ENCODE results near the gene DMXL2.

DNA sequence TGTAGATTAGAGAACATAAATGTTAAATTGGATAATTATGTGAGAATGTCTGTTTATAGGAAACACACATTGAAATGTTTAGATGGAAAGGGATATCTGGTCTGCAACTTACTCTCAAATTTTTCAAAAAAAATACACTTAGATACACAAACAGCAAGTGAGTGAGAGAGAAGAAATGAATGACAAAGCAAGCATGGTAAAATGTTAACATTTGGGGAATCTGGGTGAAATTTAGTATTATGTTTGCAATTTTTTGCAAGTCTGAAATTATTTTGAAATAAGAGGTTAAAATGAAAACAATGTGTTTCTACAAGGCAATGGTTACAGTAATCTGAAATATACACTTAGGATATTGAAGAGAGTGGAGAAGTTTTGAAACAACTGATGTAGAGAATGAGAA is 146.8 kb downstream of the DMXL2 start:
- TF ChIP-seq ZNF768 (tag by site-specific recombination; IDR thresholded peaks at IDR 0.05) (no peak), ZNF777 (tag by site-specific recombination; IDR thresholded peaks at IDR 0.05; ENCODE audit: borderline replicate concordance) (no peak), ZSCAN30 (tag by site-specific recombination; IDR thresholded peaks at IDR 0.05) (no peak), ZNF433 (tag by site-specific recombination; IDR thresholded peaks at IDR 0.05; ENCODE audit: low read depth) (no peak), ZBTB48 (tag by site-specific recombination; IDR thresholded peaks at IDR 0.05) (no peak)
- TF ChIP-seq, protein P1, sequence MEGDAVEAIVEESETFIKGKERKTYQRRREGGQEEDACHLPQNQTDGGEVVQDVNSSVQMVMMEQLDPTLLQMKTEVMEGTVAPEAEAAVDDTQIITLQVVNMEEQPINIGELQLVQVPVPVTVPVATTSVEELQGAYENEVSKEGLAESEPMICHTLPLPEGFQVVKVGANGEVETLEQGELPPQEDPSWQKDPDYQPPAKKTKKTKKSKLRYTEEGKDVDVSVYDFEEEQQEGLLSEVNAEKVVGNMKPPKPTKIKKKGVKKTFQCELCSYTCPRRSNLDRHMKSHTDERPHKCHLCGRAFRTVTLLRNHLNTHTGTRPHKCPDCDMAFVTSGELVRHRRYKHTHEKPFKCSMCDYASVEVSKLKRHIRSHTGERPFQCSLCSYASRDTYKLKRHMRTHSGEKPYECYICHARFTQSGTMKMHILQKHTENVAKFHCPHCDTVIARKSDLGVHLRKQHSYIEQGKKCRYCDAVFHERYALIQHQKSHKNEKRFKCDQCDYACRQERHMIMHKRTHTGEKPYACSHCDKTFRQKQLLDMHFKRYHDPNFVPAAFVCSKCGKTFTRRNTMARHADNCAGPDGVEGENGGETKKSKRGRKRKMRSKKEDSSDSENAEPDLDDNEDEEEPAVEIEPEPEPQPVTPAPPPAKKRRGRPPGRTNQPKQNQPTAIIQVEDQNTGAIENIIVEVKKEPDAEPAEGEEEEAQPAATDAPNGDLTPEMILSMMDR (tag by site-specific recombination; IDR thresholded peaks at IDR 0.05): no peak
- TF ChIP-seq, protein P2, sequence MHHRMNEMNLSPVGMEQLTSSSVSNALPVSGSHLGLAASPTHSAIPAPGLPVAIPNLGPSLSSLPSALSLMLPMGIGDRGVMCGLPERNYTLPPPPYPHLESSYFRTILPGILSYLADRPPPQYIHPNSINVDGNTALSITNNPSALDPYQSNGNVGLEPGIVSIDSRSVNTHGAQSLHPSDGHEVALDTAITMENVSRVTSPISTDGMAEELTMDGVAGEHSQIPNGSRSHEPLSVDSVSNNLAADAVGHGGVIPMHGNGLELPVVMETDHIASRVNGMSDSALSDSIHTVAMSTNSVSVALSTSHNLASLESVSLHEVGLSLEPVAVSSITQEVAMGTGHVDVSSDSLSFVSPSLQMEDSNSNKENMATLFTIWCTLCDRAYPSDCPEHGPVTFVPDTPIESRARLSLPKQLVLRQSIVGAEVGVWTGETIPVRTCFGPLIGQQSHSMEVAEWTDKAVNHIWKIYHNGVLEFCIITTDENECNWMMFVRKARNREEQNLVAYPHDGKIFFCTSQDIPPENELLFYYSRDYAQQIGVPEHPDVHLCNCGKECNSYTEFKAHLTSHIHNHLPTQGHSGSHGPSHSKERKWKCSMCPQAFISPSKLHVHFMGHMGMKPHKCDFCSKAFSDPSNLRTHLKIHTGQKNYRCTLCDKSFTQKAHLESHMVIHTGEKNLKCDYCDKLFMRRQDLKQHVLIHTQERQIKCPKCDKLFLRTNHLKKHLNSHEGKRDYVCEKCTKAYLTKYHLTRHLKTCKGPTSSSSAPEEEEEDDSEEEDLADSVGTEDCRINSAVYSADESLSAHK (tag by site-specific recombination; IDR thresholded peaks at IDR 0.05): no peak
